SK-N-SH (cell line): ENCODE data around the gene HS6ST1.

ENCODE experiments used
- CTCF ChIP-seq: fragments of 200-600 bp; sonication (generic); IDR thresholded peaks from 2 replicates; pipeline ENCODE4 v1.6.1; 2017; ENCODE audit warnings: antibody characterized with exemption, mild to moderate bottlenecking, moderate library complexity
- EP300 ChIP-seq, 2 experiments: IDR thresholded peaks; 2 replicates each; pipeline versions ENCODE4 v1.4.0 to v1.6.1; 2012; ENCODE audit warnings: borderline replicate concordance in 1 of 2, low read depth in 1 of 2, low read length in 1 of 2
- GABPA ChIP-seq: IDR thresholded peaks from 2 replicates; pipeline ENCODE4 v1.4.0; 2012; ENCODE audit warnings: low read depth, mild to moderate bottlenecking
- MAX ChIP-seq: IDR thresholded peaks from 2 replicates; pipeline ENCODE4 v1.4.0; 2012; ENCODE audit warnings: low read depth
- NFIC ChIP-seq: IDR thresholded peaks from 2 replicates; pipeline ENCODE4 v1.4.0; 2012; ENCODE audit warnings: borderline replicate concordance
- NRF1 ChIP-seq: IDR thresholded peaks from 2 replicates; pipeline ENCODE4 v1.6.1; 2012; ENCODE audit warnings: low read depth, mild to moderate bottlenecking, low read length
- POLR2AphosphoS5 ChIP-seq: IDR thresholded peaks from 2 replicates; pipeline ENCODE4 v1.6.1; 2012; ENCODE audit warnings: low read depth, low read length
- RCOR1 ChIP-seq: fragments of 150-350 bp; IDR thresholded peaks from 2 replicates; pipeline ENCODE4 v1.6.1; 2017; ENCODE audit warnings: antibody characterized with exemption, low read length
- TCF12 ChIP-seq: IDR thresholded peaks from 2 replicates; pipeline ENCODE4 v1.4.0; 2012
- USF2 ChIP-seq: fragments of 150-350 bp; IDR thresholded peaks from 2 replicates; pipeline ENCODE4 v1.6.1; 2017; ENCODE audit warnings: antibody characterized with exemption, low read length, low read depth, borderline replicate concordance
- ZBTB33 ChIP-seq: IDR thresholded peaks from 2 replicates; pipeline ENCODE4 v1.4.0; 2012; ENCODE audit warnings: low read depth, borderline replicate concordance

- TF ChIP-seq CTCF (no peak), USF2 (no peak), RCOR1 (no peak), TCF12 (no peak), ZBTB33 (no peak), NFIC (no peak), MAX (no peak), GABPA (no peak), EP300 (IDR thresholded peaks at IDR 0.05; ENCODE audit: borderline replicate concordance in 1 of 2, low read depth in 1 of 2, low read length in 1 of 2) (no peak), POLR2AphosphoS5 (no peak), NRF1 (no peak)
Measured at GRCh38 chr2:128274218-128274617, 44.5 kb downstream of the HS6ST1 start.
